HFFc6 (cell line): ENCODE data around the gene GNB3. TPM values are rescaled to one million over a fixed set of nuclear protein-coding genes. Genes with fewer than 3 reads are reported as not detected.

ENCODE experiments used
- DNase-seq: peaks from one replicate; pipeline ENCODE4 v3.0.0-alpha.2; 2018
- H3K27ac Mint-ChIP-seq: 2 replicates; pipeline ENCODE4 v1.8.0; 2020; ENCODE audit warnings: mild to moderate bottlenecking, mixed read lengths
- H3K27me3 Mint-ChIP-seq: 2 replicates; pipeline ENCODE4 v1.8.0; 2021; ENCODE audit warnings: mild to moderate bottlenecking, moderate library complexity, mixed read lengths; ENCODE audit not compliant: insufficient read depth
- H3K36me3 Mint-ChIP-seq: 2 replicates; pipeline ENCODE4 v1.8.0; 2021; ENCODE audit warnings: low read depth, mixed read lengths
- H3K4me1 Mint-ChIP-seq: 2 replicates; pipeline ENCODE4 v1.8.0; 2020; ENCODE audit warnings: low read depth, mixed read lengths
- H3K4me3 Mint-ChIP-seq: 2 replicates; pipeline ENCODE4 v1.8.0; 2020; ENCODE audit warnings: mild to moderate bottlenecking, moderate library complexity, mixed read lengths
- H3K9me3 Mint-ChIP-seq: 2 replicates; pipeline ENCODE4 v1.8.0; 2020; ENCODE audit warnings: mild to moderate bottlenecking, mixed read lengths
- CTCF ChIP-seq: fragments of 200-600 bp; sonication (generic); IDR thresholded peaks from 2 replicates; pipeline ENCODE4 v1.5.0; 2021; ENCODE audit warnings: antibody characterized with exemption, mild to moderate bottlenecking
- long read RNA-seq: library from polyadenylated mRNA; unstranded; transcript quantifications from one replicate; pipeline ENCODE4 v2.0.0, GENCODE V29; 2019
- total RNA-seq, 6 experiments: library from RNA; stranded (reverse); fragmentation: NEBNext Ultra II Directional; extraction: Animal tissue kit (Norgen Biotek cat#: 25700); gene quantifications; 2 replicates in 1 of 6; 3 replicates in 5 of 6; pipeline ENCODE4 v1.2.3, GENCODE V29; 2021

GNB3 gene
- 1 to 10 TPM; 4.3 to 7.2 (median 6.3) TPM for total RNA-seq
- long read RNA-seq, partial matches to known transcripts = 0 of 2 reads
- long read RNA-seq, other reads (novel, unspliced or antisense) = 2 of 2 reads

GRCh38 chr12:6840761-6841515 is at the start of gene GNB3:
Gene GNB3 (plus strand): TSS chr12:6840925. CDS start chr12:6841288, 363 bp downstream.
- Mint-ChIP-seq H3K27ac (no peak within 1 kb of the TSS), H3K9me3 (no peaks in the 10 kb centered on the region), H3K27me3 (peaks cover 3% of the 10 kb centered on the region; the same call in 1 of the 2 replicates), H3K36me3 (peaks cover 17% of the 10 kb centered on the region), H3K4me1 (no peaks in the 10 kb centered on the region), H3K4me3 (no peak within 1 kb of the TSS)
- TF ChIP-seq CTCF = no peak
- no peak for DNase-seq

DNA sequence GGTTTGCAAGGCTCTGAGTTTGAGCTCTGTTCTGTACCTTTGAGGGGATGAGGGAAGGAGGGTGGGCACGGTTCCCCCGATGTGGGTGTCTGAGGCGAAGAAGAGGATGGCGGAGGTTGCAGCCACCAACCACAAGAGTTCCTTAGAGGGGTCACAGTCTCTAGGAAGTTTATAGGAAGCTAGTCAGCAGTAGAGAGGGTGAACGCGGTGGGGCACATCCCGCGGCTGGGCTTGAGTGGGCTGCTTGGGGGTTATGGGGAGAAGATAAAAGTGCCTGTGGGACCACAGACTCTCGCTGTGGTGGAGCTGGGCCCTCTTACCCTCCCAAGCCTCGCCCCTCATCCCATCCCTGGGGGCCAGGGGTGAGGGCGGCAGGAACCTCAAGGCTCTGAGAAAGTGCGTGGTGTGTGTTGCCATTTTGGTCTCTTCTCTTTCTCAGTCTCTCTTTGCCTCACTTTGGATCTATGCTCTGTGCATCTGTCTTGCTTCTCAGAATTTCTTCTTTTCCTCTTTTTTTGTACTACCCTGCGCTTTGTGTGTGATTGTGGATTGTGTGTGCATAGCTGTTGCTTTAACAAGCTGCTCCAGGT is 48.7 kb upstream of the GNB3 start:
- no peak for DNase-seq
- H3K9me3 Mint-ChIP-seq = no peaks in the 10 kb centered on the region
- H3K36me3 Mint-ChIP-seq = no peaks in the 10 kb centered on the region
- no peak overlapping the region for H3K4me3 Mint-ChIP-seq
- peaks cover 31% of the 10 kb centered on the region for H3K27me3 Mint-ChIP-seq
- no peak overlapping the region for H3K27ac Mint-ChIP-seq
- no peak for TF ChIP-seq CTCF
- H3K4me1 Mint-ChIP-seq = peaks cover 18% of the 10 kb centered on the region

GRCh38 chr12:6792522-6793201 is 48.1 kb upstream of the GNB3 start:
- H3K36me3 Mint-ChIP-seq = no peaks in the 10 kb centered on the region
- H3K27me3 Mint-ChIP-seq = peaks cover 31% of the 10 kb centered on the region
- DNase-seq = no peak
- peaks cover 18% of the 10 kb centered on the region for H3K4me1 Mint-ChIP-seq
- peak overlapping the region; percentile 50 for H3K4me3 Mint-ChIP-seq
- H3K27ac Mint-ChIP-seq = no peak overlapping the region
- TF ChIP-seq CTCF = no peak
- H3K9me3 Mint-ChIP-seq = no peaks in the 10 kb centered on the region

DNA sequence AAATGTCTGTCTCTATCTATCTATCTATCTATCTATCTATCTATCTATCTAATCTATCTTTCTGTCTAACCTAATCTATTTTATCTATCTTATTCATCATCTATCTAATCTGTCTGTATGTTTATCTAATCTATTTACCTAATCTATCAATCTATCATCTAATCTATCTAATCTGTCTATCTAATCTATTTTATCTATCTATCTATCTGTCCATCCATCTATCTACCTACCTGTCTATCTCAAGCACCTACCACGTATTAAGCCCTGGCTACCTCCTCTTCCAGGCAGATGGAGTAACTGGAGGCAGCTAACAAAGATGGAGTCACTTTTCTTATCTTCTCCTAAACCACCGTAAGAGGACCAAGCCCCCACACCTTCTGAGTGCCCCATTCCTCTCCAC is 45.6 kb upstream of the GNB3 start:
- no peak overlapping the region for H3K27ac Mint-ChIP-seq
- no peak overlapping the region for H3K4me3 Mint-ChIP-seq
- no peaks in the 10 kb centered on the region for H3K36me3 Mint-ChIP-seq
- no peak for TF ChIP-seq CTCF
- DNase-seq = no peak
- H3K4me1 Mint-ChIP-seq = peaks cover 10% of the 10 kb centered on the region
- H3K9me3 Mint-ChIP-seq = no peaks in the 10 kb centered on the region
- H3K27me3 Mint-ChIP-seq = peaks cover 41% of the 10 kb centered on the region

DNA sequence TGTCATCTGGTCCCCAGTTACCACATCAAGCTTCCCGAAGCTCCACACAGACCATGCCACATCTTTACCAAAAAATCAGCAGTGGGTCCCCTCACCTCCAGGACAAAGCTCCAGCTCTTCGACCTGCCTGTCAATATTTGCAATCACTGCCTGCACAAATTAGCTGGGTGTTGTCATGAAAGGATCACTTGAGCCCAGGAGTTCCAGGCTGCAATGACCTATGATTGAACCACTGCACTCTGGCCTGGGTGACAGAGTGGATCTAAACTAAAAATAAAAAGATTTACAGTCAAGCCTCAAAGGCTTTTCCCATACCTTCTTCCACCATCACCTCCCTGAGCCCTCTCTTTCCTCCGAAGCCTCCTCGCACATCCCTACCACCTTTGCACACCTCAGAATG is 44.1 kb upstream of the GNB3 start:
- DNase-seq = no peak
- Mint-ChIP-seq H3K4me3 (no peak overlapping the region), H3K9me3 (no peaks in the 10 kb centered on the region), H3K27ac (no peak overlapping the region), H3K36me3 (no peaks in the 10 kb centered on the region), H3K4me1 (peaks cover 10% of the 10 kb centered on the region), H3K27me3 (peaks cover 42% of the 10 kb centered on the region)
- TF ChIP-seq CTCF = no peak
